Heart left ventricle (tissue), 16 donors: ENCODE measurements around the gene MARS2. TPM values are rescaled to one million over a fixed set of nuclear protein-coding genes. Genes with fewer than 3 reads are reported as not detected.
A peak's percentile ranks its signal among the peaks of the same experiment; 100 is the strongest.
"Not testable (repeated sequence)": the region's sequence is repeated elsewhere in the genome, so short reads cannot be mapped to it uniquely, and the experiment has no call there.

Experiments used
- ATAC-seq, 4 donors: fragments of 200-7000 bp; cut with Tn5 transposase; one replicate each; pipeline ENCODE4 v1.9.1; 2020 to 2022; ENCODE audit warnings: moderate library complexity in 4 of 4, mild to moderate bottlenecking in 3 of 4, moderate number of reproducible peaks in 1 of 4
- DNase-seq, 5 donors: peaks; one replicate each; pipeline ENCODE4 v3.0.0-alpha.2; 2020
- H3K27ac ChIP-seq, 12 donors: fragments of 200-600 bp; sonication (generic) in 4 of 12; one replicate each; pipeline versions ENCODE4 v1.5.0 to v1.8.0; 2016 to 2022; ENCODE audit warnings: mild to moderate bottlenecking in 2 of 12
- H3K27me3 ChIP-seq, 9 donors: fragments of 200-600 bp; sonication (generic) in 2 of 9; one replicate each; pipeline versions ENCODE4 v1.5.1 to v1.8.0; 2016 to 2022; ENCODE audit warnings: mild to moderate bottlenecking in 3 of 9
- H3K36me3 ChIP-seq, 9 donors: fragments of 200-600 bp; sonication (generic) in 2 of 9; one replicate each; pipeline versions ENCODE4 v1.5.0 to v1.8.0; 2018 to 2022; ENCODE audit warnings: mild to moderate bottlenecking in 2 of 9
- H3K4me1 ChIP-seq, 12 donors: fragments of 200-600 bp; sonication (generic) in 4 of 12; one replicate each; pipeline versions ENCODE4 v1.5.0 to v1.8.0; 2016 to 2022; ENCODE audit warnings: mild to moderate bottlenecking in 3 of 12
- H3K4me3 ChIP-seq, 12 donors: fragments of 200-600 bp; sonication (generic) in 4 of 12; one replicate each; pipeline versions ENCODE4 v1.5.0 to v1.8.0; 2017 to 2022; ENCODE audit warnings: mild to moderate bottlenecking in 9 of 12, moderate library complexity in 4 of 12
- H3K9me3 ChIP-seq, 12 donors: fragments of 200-600 bp; sonication (generic) in 4 of 12; one replicate each; pipeline versions ENCODE4 v1.5.0 to v1.8.0; 2016 to 2022; ENCODE audit warnings: mild to moderate bottlenecking in 1 of 12
- POLR2A ChIP-seq, 2 donors: fragments of 450-650 bp; IDR thresholded peaks; one replicate each; pipeline ENCODE4 v1.6.1; 2017; ENCODE audit warnings: antibody characterized with exemption in 2 of 2, mild to moderate bottlenecking in 2 of 2, moderate library complexity in 2 of 2
- WGBS, 4 donors: extraction: QIAGEN DNeasy Blood & Tissue Kit in 2 of 4; methylation state at CpG; one replicate each; pipeline versions ENCODE4 v1.1.5 to v1.1.7; 2013 to 2018; 5-methylcytosine and 5-hydroxymethylcytosine counted together
- intact Hi-C, 10 donors: fragments of 100-400 bp; cut with DNase I; formaldehyde crosslinking; loops; one replicate each; pipeline versions ENCODE4 v1.11.1 to v1.14.2; 2022
- polyA plus RNA-seq, 2 donors: library from polyadenylated mRNA; stranded (reverse); fragments of 200-250 nt; gene quantifications; one replicate each; pipeline ENCODE4 v1.2.3, GENCODE V29; 2013
- total RNA-seq, 9 donors: library from RNA; depleted of rRNA in 2 of 9; stranded (reverse); fragments of >200 nt in 2 of 9; fragmentation: NEBNext Ultra II Directional in 3 of 9; extraction: Animal tissue kit (Norgen Biotek cat#: 25700) in 3 of 9; gene quantifications; one replicate each; pipeline versions ENCODE4 v1.1.0 to v1.2.4, GENCODE V29; 2016 to 2023
- TF ChIP-seq, protein P1 (sequence below), 12 donors: fragments of 200-600 bp; sonication (generic) in 4 of 12; IDR thresholded peaks; one replicate each; pipeline versions ENCODE4 v1.5.0 to v1.8.0; 2018 to 2022; ENCODE audit warnings: antibody characterized with exemption in 12 of 12, mild to moderate bottlenecking in 5 of 12
- donor health status: ischemic (EF 13 %, LVEDD 7.1; RV severe dilation, severe dysfunction).
- donor health status: healthy with polysubstance abuse.
- donor health status: DM: no; HTN: yes; CAD: no.
- donor health status: DM: no; HTN: no; CAD: no.
- donor health status: ischemic (EF 25% LVEDD 6.9; RV normal size, moderate dysfunction).
- donor health status: ischemic (EF 25% LVEDD 5.7; RV mildly dilated, moderate dysfunction).
- donor health status: healthy.
- donor health status: DM: yes; HTN: yes; CAD: no.
- donor health status: ischemic (EF 35%, LVEDD 5.7; RV mildly dilated, moderate dysfunction).
- donor health status: nonischemic (EF 11% LVEDD 7.7; RV severe dilation, severe dysfunction).
- donor health status: DM: yes; HTN: yes; CAD: no.
- donor health status: PGD.
- donor health status: ischemic (EF 29% LVEDD 5.4; RV normal size, mild dysfunction).
- donor health status: nonischemic (EF 23%, LVEDD 6.1; RV moderate dilation, normal function).

Gene MARS2
- total and polyA plus RNA-seq, 11 donors, result 2.6 to 10.3 (median 7.0) TPM

DNA sequence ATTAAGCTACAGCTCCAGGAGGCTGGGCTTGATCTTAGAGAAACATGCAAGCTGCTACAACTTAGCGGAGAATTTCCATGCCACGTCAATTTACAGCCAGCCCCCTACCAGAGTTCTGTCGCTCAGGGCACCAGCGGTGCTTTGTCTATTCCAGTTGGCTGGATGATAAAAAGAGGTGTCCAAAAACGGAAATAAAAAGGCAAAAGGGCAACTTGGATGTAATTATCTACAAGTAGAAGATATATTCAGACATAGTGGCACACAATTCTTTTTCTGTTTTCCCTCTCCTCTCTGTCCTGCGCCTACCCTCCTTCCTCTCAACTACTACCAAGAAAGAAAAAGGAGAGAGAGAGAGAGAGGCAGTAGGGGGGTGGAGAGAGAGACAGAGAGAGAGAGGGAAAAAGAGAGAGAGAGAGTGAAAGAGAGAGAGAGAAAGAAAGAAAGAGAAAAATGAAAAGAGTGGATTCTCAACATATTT, 29.4 kb upstream of the MARS2 start:
- 12 to 23% (median 19%) methylated on average over 6 of the region's 6 CpGs for WGBS, 4 donors
- Histone ChIP-seq H3K9me3 (no peaks in the 10 kb centered on the region), H3K36me3 (no peaks in the 10 kb centered on the region), H3K27me3 (peaks cover 0 to 3% (median 0%) of the 10 kb centered on the region in 9 donors), H3K4me1 (peaks cover 0 to 27% (median 7%) of the 10 kb centered on the region in 12 donors), H3K27ac (peak overlapping the region; percentile 63 to 81 (median 71)), H3K4me3 (peak overlapping the region; percentile 15 to 60 (median 48))
- ATAC-seq, result peak; percentile 53 to 87 (median 68)
- intact Hi-C loops, result no loop called here
- TF ChIP-seq POLR2A (IDR thresholded peaks at IDR 0.05), result no peak
- TF ChIP-seq, protein P1, sequence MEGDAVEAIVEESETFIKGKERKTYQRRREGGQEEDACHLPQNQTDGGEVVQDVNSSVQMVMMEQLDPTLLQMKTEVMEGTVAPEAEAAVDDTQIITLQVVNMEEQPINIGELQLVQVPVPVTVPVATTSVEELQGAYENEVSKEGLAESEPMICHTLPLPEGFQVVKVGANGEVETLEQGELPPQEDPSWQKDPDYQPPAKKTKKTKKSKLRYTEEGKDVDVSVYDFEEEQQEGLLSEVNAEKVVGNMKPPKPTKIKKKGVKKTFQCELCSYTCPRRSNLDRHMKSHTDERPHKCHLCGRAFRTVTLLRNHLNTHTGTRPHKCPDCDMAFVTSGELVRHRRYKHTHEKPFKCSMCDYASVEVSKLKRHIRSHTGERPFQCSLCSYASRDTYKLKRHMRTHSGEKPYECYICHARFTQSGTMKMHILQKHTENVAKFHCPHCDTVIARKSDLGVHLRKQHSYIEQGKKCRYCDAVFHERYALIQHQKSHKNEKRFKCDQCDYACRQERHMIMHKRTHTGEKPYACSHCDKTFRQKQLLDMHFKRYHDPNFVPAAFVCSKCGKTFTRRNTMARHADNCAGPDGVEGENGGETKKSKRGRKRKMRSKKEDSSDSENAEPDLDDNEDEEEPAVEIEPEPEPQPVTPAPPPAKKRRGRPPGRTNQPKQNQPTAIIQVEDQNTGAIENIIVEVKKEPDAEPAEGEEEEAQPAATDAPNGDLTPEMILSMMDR (IDR thresholded peaks at IDR 0.05), result no peak
- peak in 3 of 5 donors; percentile 14 to 29 (median 22) for DNase-seq

DNA sequence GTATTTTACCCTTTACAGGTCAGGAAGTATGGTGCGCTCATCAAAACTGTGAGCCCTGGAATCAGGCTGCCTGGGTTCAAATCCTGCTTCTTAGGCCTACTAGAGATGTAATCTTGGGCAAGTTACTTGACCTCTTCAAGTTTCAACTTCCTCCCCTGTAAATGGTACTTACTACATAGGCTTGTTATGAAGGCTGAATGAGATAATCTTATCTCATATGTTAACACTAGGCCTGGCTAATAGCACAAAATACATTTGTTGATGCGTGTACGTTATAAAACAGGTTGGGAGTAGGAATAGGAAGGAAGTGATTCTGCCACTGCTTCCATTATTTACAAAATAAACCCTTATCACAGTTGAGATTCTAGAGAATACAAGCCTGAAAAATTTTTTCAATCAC, 28.1 kb upstream of the MARS2 start:
- TF ChIP-seq, protein P1 (IDR thresholded peaks at IDR 0.05), result no peak
- TF ChIP-seq POLR2A (IDR thresholded peaks at IDR 0.05), result no peak
- no peak for ATAC-seq
- WGBS, 4 donors, result 39 to 56% (median 42%) methylated on average over 3 of the region's 3 CpGs
- no peaks in the 10 kb centered on the region for H3K9me3 ChIP-seq
- H3K4me1 ChIP-seq, result peaks cover 0 to 27% (median 7%) of the 10 kb centered on the region in 12 donors
- no peaks in the 10 kb centered on the region for H3K36me3 ChIP-seq
- peaks cover 0 to 3% (median 0%) of the 10 kb centered on the region in 9 donors for H3K27me3 ChIP-seq
- intact Hi-C loops, result no loop called here
- no peak overlapping the region for H3K4me3 ChIP-seq
- H3K27ac ChIP-seq, result peak overlapping the region in 2 of 12 donors; percentile 69 to 80
- no peak for DNase-seq

DNA sequence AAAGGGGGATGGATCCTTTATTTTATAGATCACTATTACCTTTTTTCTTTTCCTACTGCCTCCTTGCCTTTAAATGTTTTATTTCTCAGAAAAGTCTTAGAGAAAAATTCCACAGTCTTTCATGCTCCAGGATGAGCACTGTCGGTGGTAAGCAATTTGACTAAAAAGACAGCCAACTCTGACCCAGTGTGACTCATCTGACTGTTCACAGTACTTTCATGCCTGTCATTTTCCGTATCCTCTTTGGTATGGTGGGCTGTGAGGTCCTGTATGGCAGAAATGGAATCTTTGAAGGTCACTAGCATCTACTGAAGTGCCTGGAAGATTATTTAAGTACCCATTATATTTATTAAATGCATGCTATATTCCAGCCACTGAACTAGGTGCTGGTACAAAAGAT, 27.7 kb upstream of the MARS2 start:
- intact Hi-C loops, result no loop called here
- no peak for DNase-seq
- ATAC-seq, result peak in 1 of 4 donors; percentile 49
- Histone ChIP-seq H3K4me3 (no peak overlapping the region), H3K9me3 (no peaks in the 10 kb centered on the region), H3K4me1 (peaks cover 0 to 22% (median 7%) of the 10 kb centered on the region in 12 donors), H3K27ac (no peak overlapping the region), H3K27me3 (peaks cover 0 to 3% (median 0%) of the 10 kb centered on the region in 9 donors), H3K36me3 (no peaks in the 10 kb centered on the region)
- TF ChIP-seq, protein P1 (IDR thresholded peaks at IDR 0.05), result no peak
- TF ChIP-seq POLR2A (IDR thresholded peaks at IDR 0.05), result no peak
- 40 to 56% (median 48%) methylated on average over 2 of the region's 2 CpGs for WGBS, 4 donors

DNA sequence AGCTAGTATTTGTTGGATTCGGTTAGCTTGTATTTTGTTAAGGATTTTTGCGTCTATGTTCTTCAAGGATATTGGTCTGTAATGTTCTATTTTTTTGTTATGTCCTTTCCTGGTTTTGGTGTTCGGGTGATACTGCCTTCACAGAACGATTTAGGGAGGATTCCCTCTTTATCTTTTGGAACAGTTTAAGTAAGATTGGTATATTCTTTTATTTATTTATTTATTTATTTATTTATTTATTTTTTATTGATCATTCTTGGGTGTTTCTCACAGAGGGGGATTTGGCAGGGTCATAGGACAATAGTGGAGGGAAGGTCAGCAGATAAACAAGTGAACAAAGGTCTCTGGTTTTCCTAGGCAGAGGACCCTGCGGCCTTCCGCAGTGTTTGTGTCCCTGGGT, 10.0 kb upstream of the MARS2 start:
- DNase-seq, H3K9me3 ChIP-seq, H3K36me3 ChIP-seq, H3K27ac ChIP-seq, H3K27me3 ChIP-seq, intact Hi-C loops, ATAC-seq, H3K4me3 ChIP-seq, H3K4me1 ChIP-seq: not testable (repeated sequence)
- 94 to 98% (median 97%) methylated on average over 4 of the region's 6 CpGs for WGBS, 4 donors

DNA sequence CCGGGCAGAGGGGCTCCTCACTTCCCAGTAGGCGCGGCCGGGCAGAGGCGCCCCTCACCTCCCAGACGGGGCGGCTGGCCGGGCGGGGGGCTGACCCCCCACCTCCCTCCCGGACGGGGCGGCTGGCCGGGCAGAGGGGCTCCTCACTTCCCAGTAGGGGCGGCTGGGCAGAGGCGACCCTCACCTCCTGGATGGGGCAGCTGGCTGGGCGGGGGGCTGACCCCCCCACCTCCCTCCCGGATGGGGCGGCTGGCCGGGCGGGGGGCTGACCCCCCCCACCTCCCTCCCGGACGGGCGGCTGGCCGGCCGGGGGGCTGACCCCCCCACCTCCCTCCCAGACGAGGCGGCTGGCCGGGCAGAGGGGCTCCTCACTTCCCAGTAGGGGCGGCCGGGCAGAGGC, 9.2 kb upstream of the MARS2 start:
- H3K4me3 ChIP-seq, H3K4me1 ChIP-seq, H3K27ac ChIP-seq, ATAC-seq, H3K9me3 ChIP-seq, intact Hi-C loops, H3K27me3 ChIP-seq, DNase-seq, H3K36me3 ChIP-seq: not testable (repeated sequence)
- WGBS, 4 donors, result 94 to 98% (median 94%) methylated on average over 13 to 25 of the region's 30 CpGs; no CpG with 5 or more reads in 1 of the 4 donors

DNA sequence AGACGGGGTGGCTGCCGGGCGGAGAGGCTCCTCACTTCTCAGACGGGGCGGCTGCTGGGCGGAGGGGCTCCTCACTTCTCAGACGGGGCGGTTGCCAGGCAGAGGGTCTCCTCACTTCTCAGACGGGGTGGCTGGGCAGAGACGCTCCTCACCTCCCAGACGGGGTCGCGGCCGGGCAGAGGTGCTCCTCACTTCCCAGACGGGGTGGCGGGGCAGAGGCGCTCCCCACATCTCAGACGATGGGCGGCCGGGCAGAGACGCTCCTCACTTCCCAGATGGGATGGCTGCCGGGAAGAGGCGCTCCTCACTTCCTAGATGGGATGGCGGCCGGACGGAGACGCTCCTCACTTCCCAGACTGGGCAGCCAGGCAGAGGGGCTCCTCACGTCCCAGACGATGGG, 8.6 kb upstream of the MARS2 start:
- 93 to 100% (median 94%) methylated on average over 10 to 24 of the region's 29 CpGs for WGBS, 4 donors
- H3K4me3 ChIP-seq, H3K9me3 ChIP-seq, H3K27ac ChIP-seq, H3K36me3 ChIP-seq, intact Hi-C loops, ATAC-seq, H3K27me3 ChIP-seq, H3K4me1 ChIP-seq, DNase-seq: not testable (repeated sequence)

DNA sequence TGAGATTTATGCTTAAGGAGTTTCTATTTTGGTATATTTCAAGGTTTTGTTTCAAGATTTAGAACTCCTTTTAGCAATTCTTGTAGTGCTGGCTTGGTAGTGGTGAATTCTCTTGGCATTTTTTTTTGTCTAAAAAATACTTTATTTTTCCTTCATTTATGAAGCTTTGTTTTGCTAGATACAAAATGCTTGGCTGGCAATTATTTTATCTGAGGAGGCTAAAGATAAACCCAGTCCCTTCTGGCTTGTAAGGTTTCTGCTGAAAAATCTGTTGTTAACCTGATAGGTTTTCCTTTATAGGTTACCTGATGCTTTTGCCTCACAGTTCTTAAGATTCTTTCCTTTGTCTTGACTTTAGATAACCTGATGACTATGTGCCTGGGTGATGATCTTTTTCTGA, 5.4 kb upstream of the MARS2 start:
- not testable (repeated sequence) for ATAC-seq, H3K27ac ChIP-seq, H3K4me1 ChIP-seq, H3K36me3 ChIP-seq, H3K4me3 ChIP-seq, H3K27me3 ChIP-seq, H3K9me3 ChIP-seq, DNase-seq
- intact Hi-C loops, result loop anchor here in 8 of 10 donors (10.0 kb wide), 6 partner anchors 75 to 595 kb away; partner anchors contain the start of genes MOB4 (in 3 of the 8), SF3B1 (in 2 of the 8), COQ10B (in 1 of the 8) and HSPE1 (in 1 of the 8)
